GM21737 (cell line): ENCODE results near the gene SNX9.

Experiments used
- ATAC-seq: cut with Tn5 transposase; IDR thresholded peaks from one replicate; pipeline ENCODE4 v1.9.1; 2021; ENCODE audit warnings: mild to moderate bottlenecking, moderate library complexity; ENCODE audit not compliant: unreplicated experiment

Gene SNX9

DNA sequence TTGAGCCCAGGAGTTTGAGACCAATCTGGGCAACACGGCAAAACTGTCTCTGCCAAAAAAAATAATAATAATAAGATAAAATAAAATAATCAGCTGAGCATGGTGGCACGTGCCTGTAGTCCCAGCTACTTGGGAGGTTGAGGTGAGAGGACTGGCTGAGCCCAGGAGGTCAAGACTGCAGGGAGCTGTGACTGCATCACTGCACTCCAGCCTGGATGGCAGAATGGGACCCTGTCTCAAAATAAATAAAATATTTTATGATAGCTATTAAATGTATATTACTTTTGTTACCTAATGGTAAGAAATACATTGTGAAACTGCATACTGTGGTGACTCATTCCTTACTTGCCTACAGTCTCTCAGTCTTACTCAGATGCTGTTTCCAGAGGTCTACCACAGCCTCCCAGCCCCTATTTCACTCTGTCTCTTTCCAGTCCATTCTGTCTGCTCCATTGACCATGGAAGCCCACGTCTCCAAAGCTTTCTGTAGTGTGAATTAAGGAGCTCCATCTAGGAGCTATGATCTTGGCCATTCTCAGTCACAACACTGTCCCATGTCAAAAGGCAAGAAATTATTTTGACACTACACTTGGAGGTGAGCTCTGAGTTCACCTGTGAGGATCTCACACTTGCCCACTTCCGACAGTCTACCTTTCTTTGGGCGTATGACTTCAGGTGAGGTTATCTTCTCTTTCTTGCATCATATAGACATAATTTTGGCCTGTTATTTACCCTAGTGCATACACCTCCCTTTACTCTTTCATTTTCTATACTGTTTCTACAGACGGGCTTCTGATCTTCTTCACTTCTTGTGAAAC, 22.4 kb upstream of the SNX9 start:
- peak; percentile 92 for ATAC-seq

- ATAC-seq = no peak
Observed at GRCh38 chr6:157804448-157805327, 18.4 kb upstream of the SNX9 start.

GRCh38 chr6:157806131-157806855, 16.8 kb upstream of the SNX9 start:
- ATAC-seq = no peak

GRCh38 chr6:157806856-157807215, 16.2 kb upstream of the SNX9 start:
- no peak for ATAC-seq

- no peak for ATAC-seq
Observed at GRCh38 chr6:157808405-157808950, 14.6 kb upstream of the SNX9 start.

DNA sequence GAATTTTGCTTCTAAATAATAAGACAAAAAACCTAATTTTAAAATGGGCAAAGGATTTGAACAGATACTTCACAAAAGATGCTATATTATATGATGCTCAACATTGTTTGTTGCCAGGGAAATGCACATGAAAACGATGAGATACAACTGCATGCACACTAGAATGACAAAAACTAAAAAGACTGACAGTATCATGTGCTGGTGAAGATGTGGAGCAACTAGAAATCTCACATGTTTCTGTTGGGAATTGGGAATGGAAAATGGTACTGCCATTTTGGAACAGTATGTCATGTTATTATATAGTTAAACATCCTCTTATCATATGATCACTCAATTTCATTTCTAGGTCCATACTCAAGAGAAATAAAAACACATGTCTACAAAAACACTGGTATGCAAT, 13.4 kb upstream of the SNX9 start:
- no peak for ATAC-seq

- ATAC-seq = no peak
Observed at GRCh38 chr6:157811137-157811475, 11.9 kb upstream of the SNX9 start.

- no peak for ATAC-seq
Observed at GRCh38 chr6:157811476-157812173, 11.4 kb upstream of the SNX9 start.

DNA sequence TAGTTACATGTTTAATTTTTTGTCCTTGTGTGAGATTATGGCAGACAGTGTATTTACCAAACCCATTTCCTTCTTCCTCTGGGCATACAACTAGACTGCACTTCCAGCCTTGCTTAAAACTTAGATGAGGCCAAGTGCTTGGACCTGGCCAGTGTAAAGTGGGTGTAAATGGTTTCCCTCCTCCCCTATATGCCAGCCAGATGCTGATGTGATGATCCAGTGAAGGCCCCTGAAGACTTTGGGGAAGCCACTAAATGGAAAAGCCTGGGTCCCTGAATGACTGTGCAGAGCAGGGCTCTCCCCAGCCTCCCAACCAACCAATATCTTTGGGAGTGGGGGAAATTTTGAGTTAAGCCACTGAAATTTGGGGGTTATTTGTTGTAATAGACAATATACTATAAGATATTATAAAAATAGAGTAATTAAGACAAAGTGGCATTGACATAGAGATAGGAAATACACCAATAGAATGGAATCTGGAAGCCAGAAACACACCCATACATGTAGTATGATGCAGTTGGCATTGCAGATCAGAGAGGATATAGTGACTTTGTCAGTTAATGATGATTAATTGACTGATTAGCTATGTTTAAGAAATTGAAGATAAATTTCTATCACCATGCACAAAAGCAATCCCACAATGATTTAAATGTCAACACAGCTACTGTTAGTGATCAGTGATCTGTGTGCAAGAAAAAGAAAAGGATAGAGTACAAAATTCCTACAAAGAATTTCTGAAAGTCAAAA, 10.4 kb upstream of the SNX9 start:
- ATAC-seq = no peak

- ATAC-seq = no peak
Observed at GRCh38 chr6:157813191-157813590, 9.9 kb upstream of the SNX9 start.

DNA sequence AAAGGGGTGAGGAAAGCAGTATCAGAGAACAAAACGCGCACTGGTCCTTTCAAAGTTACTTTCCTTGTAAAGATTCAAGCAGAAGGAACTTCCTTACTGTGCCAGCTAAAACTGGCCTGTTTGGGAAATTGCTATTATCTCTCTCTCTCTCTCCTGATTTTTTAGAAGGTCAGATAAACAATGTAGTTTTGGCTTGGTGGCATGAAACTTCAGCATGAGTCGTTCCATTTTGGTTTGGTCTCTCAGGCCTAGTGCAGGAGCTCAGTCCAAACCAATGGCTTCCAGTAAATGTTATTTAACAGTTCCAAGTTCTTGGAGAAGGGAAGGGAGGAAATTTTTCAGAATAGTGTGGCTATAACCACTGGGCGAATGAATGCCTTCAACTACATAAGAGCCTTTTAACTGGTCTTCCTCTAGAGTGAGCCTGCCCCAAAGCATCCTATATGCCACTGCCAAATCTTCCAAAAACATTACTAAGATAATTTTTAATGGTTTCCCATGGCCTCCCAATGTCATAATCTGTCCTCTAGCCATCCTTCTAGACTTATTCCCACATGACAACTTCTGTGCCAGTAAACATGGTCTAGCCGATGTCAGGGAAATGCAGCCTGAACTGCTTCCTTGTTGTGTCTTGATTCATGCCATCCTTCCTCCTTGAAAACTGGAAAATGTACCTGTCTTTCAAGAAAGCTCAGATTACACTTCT, 9.1 kb upstream of the SNX9 start:
- ATAC-seq = no peak

- ATAC-seq = peak; percentile 53
Observed at GRCh38 chr6:157814883-157815282, 8.2 kb upstream of the SNX9 start.

- no peak for ATAC-seq
Observed at GRCh38 chr6:157821342-157822033, 1.6 kb upstream of the SNX9 start.

DNA sequence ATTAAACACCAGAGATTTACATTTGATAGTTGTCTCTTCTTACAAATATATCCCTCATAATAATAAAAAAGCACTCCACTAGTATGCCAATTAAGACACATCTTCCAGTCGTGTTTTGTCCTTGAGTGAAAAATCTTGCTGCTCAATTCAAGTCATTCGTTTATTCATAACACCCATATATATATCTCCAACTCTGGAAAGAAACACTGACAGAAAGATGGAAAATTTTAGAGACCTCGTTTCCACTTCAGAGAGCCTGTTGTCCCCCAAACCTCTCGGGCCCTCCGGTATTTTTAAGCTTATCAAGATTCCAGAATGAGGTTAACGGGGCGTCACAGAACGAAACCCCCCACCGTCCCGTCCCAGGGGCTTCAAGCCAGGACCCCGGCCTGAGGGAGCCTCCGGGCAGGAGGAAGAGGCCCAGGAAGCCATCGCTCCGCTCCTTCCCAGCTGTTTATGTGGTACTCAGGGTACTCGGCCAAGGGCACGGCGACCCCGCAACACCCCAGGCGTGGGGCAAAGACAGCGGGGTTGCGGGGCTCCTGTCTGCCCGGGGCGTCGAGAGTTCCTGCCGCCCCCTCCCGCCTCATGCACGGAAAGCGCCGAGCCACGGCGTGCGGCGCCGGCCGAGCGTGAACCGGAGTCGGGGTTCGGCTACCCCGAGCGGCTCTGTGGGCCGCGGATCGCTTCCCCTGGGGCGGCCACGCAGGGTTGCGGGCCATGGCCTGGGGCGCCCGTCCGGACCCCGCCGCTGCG, 623 bp upstream of the SNX9 start:
- ATAC-seq = peak; percentile 6

GRCh38 chr6:157823528-157824370, 703 bp downstream of the SNX9 start:
- peak; percentile 42 for ATAC-seq

DNA sequence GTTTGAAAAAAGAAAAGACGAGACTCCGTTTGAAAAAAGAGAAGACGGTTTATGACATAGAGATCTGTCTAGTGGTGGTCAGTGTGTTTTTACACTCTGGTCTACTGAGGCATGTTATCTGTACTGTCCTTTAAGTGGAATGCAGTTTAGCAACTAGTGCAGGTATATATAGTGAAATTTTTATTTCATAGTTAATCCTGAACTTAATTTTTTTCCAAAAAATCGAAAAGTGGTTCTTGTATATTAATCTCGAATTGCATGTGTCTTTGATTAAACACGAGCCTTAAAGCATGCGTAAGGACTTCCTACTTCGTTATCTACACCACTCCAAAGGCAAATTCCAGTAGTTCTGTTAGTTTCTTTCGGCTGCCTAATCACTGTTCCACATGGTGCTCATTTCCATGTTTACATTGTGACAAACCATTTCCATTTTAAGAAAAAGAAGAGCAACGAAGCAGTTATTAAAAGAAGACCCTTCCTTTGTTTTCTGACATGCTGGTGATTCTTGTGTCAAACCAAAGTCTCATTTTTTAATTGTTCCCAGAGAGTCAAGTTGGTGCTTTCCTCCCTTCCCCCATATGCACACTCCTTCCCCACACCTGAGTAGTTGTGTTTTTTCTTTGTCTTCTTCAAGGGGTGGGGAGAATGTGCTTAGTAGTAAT, 2.3 kb downstream of the SNX9 start:
- ATAC-seq = no peak
